NCI-H524 (cell line): ENCODE data around the gene GFER.
"Not testable (repeated sequence)": the region's sequence is repeated elsewhere in the genome, so short reads cannot be mapped to it uniquely, and the experiment has no call there.

Source experiments
- DNase-seq, 2 experiments: peaks; one replicate each; lab custom pipeline; 2025; lab: John Stamatoyannopoulos, UW

The GFER gene

DNA sequence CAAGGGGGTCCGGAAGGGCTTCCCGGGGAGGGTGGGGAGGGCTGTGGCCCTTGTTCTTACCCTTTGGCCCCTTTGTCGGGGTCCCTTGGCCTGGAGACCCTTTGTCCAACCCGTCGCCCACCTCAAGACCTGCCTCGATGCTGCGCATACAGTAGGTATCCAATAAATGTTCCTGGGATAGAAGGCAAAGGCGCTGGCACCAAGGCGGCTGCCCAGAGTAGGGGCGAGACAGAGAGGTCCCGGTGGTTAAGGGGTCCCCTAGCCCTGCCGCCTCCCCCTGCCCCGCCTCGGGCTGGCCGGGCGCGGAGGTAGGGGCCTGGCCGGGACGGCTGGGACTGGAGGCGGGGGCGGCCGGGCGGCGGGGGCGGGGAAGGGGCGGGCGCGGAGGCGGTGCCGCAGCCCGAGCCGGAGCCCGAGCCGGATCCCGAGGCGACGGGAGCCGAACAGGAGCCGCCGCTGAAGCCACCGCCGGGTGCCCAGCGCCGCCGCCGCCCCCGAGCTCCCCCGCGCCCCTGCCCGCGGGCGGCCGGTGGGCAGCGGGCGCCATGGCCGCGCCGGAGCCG, 42.5 kb downstream of the GFER start, which contains the start of gene NHERF2:
Gene NHERF2, plus strand, starts transcription at position 442 of the 563 bp plus-strand sequence. Its CDS starts 104 bp downstream, at position 546.
- peak in 1 of 2 experiments; percentile 28 for DNase-seq

DNA sequence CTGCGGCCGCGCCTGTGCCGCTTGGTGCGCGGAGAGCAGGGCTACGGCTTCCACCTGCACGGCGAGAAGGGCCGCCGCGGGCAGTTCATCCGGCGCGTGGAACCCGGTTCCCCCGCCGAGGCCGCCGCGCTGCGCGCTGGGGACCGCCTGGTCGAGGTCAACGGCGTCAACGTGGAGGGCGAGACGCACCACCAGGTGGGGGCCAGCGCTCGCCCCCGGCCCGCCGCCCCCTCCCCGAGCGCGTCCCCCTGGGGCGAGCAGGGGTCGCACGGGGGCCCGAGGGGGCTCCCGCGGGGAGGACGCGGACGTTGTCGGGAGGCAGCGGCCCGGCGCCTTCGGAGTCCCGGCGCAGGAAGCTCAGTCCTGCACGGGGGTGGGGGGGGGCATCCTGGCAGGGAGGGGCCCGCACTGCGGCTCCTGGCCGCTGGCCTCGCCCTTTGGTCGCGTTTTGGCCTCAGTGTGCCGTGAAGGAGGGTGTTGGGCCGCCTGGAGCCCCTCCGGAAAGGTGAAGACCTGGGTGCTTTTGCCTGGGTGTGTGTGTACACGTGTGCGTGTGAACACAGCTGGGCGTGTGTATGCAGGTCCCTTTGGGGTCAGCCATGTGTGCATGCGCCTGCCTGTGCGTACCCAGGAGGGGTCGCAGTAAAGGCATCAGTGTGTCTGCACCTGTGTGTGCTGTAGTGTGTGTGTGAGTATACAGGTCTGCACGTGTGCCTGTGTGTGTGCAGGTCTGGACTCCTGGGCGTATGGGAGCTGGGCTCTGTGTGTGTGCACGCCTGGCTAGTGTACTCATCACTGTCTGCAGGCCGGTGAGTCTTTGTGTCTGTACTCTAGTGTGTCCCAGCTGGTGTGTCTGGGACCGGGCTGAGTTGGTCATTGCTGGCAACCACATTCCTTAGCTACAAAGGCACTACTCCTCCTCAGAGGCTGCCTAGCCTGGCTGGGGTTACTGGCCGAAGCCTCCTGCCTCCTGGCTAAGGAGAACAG, 43.3 kb downstream of the GFER start:
- peak in 1 of 2 experiments; percentile 42 for DNase-seq

DNA sequence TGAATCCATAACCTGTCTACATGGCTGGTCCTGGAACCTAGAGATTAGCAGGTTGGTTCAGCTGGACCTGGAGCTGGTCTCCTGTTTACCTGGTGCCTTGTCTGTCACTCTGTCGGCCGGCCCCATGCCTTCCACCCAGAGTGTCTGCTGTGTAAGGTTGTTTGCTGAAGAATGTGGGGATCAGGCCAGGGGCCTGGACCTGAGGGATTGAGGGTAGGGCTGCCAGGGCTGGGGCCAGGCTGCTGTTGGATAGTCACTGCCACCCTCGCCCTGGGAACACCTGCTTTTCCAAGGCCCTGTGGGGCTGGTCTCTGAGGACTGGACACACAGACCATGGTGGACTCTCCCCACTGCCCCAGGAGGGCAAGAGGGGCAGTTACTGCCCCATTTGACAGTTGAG, 44.2 kb downstream of the GFER start:
- DNase-seq = no peak

DNA sequence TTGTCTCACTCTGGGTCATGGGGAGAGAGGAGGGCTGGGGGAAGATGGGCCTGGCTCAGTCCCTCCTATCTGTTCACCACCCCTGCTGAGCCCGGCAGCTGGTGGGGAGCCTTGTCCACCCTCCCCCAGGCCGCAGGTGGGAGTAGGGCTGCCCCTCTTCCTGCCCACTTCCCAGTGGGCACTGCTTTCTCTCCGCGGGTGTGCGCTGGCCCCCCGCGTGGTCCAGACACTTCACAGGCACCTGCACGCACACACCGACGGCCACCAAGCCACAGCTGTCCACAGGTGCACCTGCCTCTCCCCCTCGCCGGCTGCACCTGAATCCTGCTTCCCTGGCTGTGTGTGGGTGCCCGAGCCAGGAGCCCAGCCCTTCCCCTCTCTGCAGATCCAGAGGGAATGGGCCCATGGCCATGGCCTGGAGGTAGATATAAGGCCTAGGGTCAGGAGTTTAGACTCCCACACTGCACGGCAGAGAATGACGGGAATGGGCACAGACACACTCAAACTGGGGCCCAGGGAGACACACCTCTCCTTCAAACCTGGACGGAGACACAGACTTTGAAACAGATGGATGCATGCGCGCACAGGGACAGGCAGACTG, 44.7 kb downstream of the GFER start:
- no peak for DNase-seq

DNA sequence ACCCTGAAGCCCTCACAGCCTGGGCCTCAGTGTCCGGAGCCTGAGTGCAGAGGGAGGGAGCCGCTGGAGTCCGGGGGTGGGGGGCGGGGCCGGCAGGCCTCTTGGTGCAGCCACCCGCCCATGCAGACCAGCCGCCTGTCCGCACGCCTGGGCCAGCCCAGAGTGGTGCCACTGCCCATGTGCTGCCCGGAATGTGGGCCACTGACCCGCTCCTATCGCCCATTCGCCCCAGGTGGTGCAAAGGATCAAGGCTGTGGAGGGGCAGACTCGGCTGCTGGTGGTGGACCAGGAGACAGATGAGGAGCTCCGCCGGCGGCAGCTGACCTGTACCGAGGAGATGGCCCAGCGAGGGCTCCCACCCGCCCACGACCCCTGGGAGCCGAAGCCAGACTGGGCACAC, 45.4 kb downstream of the GFER start:
- no peak for DNase-seq

DNA sequence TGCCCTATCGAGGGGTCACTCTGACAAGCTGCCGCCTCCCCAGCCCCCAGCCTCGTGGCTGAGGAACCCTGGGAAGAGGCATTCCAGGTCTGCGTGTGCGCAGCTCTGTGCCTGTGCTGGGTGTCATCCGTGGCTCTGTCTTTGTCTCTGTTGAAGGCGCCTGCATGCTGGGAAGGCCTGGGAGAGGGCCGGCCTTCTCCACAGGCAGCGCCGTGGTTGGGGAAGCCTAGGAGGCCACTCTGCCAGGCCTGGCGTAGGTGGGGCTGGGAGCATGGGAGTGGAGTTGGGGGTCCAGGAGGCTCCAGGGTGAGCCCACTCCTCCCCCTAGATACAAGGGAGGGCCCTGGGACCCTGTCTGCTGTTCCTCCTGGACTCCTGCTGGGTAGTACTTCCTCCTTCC, 46.0 kb downstream of the GFER start:
- DNase-seq = no peak

DNA sequence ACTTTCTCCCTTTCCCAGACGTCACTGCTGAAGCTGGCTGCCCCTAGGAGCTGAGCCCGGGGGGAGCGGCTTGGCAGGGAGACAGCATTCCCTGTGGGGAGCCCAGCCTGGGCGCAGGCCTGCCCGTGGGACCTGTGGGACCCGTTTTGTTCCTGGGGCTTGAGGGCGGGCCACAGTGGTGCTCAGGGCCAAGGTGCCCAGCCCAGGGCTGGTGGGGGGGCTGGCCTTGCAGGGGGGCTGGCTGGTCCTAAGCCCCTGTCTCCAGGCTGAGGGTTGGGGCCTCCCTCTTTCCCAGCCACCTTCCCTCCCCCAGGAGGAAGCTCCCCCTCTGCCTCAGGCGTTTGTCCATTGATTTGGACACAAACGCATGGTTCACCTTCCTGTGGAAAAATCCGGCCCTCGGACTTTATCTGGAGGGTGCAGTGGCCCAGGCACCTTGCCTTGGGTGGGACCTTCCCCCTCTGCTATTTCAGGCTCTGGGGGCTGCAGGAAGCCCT, 47.1 kb downstream of the GFER start:
- no peak for DNase-seq

DNA sequence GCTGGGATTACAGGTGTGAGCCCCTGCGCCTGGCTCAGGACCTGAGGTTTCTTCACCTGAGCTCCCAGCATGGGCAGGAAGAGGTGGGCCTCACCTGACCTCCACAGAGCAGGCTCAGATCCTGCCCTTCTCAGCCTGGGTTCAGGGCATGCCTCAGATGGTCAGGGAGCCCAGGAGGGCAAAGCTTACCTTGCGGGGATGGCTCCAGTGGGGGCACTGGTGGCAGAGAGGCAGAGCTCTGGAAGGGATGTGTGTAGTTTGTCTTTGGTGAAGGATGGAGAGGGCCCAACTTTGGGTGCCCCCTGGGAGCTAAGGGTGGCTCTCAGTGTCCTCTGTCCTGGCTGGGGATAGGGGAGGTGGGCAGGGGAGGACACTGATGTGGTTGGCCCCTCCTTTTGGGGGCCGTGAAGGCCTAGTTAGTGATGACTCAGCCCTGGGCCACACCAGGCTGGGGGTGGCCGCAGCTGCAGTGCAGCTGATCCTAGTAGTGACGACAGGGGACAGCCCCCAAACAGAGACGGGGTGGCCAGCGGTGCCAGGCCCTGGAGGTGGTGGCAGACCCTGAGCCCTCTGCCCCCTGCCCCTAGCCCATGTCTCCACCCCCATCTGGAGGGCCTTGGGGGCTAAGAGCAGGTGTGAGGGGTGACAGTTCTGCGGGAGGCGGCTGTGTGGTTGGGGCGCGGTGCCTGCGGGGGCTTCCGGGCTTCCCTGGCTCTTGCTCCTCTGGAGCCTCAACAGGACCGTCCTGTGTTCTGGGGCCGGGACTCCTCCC, 48.5 kb downstream of the GFER start:
- DNase-seq = no peak

DNA sequence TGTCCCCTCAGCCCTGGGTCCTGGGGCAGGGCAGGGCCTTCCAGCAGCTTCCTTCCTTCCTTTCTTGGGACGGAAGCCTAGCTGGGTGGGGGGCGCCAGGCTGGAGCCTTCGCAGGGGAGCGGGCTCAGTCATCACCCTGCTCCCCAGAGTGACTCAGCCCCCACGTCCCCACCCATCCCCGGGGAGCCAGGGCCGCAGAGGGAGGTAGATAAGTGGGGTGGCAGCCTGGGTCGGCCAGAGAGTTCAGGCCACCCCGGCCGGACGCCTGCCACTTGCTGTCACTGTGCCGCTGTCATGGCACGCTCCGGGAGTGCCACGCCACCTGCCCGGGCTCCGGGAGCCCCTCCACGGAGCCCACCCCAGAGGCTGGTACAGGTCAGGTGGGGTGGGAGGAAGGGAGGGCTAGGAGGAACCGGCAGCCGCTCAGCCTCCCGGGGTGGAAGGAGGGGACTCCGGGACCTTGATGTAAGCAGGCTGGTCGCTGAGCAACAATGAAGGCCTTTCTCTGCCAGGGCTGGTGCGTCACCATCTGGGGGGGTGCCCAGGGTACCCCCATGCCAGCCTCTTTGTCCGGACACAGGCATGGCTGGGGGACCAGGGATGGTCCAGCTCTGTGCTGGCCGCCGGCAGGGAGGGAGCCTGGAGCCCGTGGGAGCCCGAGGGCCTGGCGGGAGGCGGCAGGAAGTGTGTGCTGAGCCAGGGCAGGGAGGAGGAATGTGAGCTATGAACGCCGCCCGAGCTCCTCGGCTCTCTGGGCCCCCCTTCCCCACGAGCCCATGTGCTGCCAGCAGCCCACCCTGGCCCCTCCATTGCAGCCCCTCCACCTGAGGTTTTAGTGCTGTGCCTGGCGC, 49.3 kb downstream of the GFER start:
- no peak for DNase-seq

DNA sequence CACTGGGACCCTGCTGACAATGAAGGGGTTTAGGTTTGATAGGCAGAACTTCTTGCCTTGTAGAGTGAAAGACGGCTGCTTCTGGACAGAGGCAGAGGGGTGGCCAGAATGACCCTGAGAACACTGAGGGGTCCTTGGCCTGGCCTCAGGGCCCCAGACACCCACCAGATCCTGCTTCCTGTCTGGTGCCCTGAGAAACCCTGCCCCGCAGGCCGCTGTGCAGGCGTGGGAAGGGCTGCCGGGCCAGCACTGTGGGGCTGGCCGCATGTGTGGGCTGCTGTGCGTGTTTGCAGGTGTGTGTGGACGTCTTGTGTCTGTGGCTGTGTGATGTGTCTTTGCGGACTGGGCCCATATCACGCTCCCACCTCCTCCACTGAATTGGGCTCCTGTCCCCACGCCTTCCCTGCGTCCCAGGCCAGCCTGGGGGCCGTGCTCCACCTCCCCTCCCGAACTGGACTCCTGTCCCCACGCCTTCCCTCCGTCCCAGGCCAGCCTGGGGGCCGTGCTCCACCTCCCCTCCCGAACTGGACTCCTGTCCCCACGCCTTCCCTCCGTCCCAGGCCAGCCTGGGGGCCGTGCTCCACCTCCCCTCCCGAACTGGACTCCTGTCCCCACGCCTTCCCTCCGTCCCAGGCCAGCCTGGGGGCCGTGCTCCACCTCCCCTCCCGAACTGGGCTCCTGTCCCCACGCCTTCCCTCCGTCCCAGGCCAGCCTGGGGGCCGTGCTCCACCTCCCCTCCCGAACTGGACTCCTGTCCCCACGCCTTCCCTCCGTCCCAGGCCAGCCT, 50.1 kb downstream of the GFER start:
- DNase-seq = not testable (repeated sequence)

DNA sequence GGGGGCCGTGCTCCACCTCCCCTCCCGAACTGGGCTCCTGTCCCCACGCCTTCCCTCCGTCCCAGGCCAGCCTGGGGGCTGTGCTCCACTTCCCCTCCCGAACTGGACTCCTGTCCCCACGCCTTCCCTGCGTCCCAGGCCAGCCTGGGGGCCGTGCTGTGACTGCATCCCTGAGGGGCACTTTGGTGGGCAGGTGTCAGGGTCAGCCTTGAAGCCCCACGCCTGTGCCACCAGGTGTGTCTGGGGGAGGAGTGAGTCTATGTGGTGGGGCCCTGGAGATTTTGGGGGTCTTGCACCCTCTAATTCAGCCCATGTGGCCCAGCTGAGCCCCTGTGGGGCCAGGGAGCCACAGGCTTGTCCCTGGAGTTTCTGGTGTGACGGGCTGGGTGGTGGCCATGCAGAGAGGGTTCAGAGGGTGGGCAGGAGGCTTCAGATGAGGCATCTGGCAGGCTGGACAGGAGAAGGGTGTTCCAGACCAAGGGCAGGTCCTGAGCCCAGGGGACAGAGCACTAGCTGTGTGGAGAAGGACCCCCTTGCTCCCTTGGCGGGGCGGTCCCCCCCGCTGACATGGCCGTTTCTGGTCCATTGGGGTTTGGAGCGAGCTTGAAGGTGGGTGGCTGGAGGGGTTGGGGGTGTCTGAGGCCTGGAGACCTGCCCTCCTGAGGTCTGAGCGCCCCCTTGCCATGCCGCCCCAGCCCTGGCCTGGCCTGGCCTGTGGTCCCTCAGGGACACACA, 50.9 kb downstream of the GFER start:
- DNase-seq = no peak

DNA sequence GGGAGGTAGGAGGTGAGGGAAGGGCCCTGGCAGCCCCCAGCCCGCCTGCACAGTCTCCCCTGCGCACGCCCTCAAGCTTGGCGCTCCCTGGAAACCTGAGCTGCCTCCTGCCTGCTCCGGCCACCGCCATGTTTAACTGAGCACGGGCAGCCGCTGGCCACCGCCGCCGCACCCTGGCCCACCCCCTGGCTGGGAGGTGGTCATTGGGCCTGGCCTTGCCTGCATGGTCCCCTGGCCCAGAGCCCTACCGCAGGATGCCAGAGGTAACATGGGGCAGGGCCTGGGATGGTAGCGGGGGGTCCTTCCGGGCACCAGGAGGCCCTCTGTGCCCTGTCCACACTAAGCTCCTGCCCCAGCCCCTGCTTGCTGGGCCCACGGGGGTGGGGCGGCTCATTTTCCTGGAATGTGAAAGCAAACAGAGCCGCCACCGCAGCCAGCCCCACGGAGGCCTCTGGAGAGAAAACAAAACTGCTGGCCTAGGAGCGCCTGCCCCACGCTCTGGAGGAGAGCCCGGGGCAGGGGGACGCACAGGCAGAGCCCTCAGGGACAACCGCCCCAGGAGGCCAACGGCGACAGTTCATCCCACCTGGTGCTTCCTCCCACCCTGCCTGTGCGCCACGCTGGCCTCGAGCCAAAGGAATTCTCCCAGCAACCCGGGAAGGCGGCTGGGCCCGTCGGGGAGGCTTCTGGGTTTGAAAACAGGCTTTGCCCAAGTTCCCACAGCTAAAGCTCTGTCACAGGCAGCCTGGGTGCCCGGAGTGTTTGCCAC, 51.6 kb downstream of the GFER start:
- peak in 1 of 2 experiments; percentile 50 for DNase-seq

DNA sequence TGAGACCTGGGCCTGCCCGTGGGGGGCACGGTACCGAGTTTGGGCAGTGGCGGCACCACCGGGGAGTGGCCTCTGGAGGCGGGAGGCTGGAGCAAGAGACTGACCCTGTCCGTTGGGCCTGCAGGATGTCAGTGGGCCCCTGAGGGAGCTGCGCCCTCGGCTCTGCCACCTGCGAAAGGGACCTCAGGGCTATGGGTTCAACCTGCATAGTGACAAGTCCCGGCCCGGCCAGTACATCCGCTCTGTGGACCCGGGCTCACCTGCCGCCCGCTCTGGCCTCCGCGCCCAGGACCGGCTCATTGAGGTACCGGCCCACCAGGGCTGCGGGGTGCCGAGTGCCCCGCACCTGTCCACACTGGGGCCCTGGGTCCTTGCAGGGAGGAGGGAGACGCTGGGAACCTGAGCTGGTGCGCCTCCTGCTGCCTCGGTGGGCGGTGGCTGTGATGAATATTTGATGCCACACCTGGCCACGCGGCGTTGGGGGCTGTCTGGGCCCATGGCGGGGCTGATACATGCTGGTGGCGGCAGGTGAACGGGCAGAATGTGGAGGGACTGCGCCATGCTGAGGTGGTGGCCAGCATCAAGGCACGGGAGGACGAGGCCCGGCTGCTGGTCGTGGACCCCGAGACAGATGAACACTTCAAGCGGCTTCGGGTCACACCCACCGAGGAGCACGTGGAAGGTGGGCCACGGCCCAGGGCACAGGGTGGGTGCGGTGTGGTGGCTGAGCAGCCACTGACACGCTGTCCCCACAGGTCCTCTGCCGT, 52.4 kb downstream of the GFER start:
- no peak for DNase-seq

DNA sequence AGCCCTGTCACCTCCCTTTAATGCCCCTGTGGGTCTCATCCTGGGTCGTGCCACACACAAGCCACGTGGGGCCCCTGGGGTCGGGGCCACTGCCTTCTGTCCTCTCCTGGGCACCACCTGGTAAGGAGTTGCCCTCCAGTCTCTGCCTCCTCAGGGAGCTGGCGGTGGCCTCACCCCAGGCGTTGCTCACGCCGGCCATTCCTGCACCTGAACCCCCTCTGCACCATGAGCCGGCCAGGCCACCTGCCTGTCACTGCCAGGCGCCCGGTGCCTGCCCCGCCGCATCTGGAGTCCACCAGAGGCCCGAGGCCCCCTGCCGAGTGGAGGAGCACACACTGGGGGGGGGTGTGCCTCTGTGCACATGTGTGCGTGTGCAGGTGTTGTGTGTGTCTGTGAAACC, 53.1 kb downstream of the GFER start:
- DNase-seq = no peak
